ENCODE data around the gene PLCB4.

The PLCB4 gene

DNA sequence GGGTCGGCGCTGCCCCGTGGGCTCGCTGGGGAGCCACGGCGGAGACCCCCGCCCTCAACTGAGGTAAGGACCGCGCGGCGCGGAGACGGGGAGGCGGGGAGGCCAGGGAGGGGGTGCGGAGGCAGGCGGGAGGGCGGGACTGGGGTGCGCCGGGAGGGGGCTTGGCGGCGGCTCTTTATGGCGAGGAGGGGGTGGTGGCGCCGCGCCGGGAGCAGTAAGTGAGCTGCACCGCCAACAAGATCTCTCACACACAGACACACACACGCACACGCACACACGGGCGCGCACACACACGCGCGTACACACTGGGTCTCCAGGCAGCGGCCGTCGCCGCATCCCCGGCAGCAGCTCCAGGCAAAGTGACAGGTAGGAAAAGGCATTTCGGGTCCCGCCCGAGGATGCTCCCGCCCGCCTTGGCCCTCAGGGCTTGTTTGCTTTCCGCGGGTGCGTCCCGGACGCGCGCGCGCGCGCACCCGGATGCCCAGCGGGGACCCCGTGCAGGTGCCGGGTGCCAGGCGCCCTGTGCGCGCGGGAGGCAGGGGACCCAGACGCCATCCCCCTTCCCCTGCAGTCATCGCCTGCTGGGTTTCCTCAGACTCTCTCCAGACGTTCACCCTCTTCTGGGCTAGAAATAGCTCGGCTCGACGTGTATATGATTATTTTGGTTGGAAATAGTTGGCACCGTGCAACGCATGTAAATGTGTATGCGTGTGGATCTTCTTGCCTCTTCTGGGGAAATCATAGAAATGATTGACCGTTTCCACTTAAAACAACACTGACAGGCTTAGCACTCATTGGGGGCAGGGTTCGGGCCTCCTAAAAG, at the start of gene PLCB4 (continued):
- 0 out of 2 replicates have a peak, but pooled peaks have one; percentile 20 for TF ChIP-seq ZBTB17 (tag by site-specific recombination; IDR thresholded peaks at IDR 0.05)
- no peak for TF ChIP-seq ZNF768 (tag by site-specific recombination; IDR thresholded peaks at IDR 0.05)
- TF ChIP-seq ZNF76 (tag by site-specific recombination; IDR thresholded peaks at IDR 0.05; ENCODE audit: borderline replicate concordance, low read depth), result peak; percentile 49; the same call in 1 of the 2 replicates
- TF ChIP-seq HIC1 (tag by site-specific recombination; IDR thresholded peaks at IDR 0.05), result peak; percentile 63
- TF ChIP-seq ZFP41 (tag by site-specific recombination; IDR thresholded peaks at IDR 0.05; ENCODE audit: borderline replicate concordance), result no peak
- peak; percentile 23; the same call in 1 of the 2 replicates for TF ChIP-seq PRDM1 (tag by site-specific recombination; IDR thresholded peaks at IDR 0.05)
- TF ChIP-seq ZNF426 (tag by site-specific recombination; IDR thresholded peaks at IDR 0.05), result no peak
- TF ChIP-seq EGR2 (tag by site-specific recombination; IDR thresholded peaks at IDR 0.05; ENCODE audit: low read depth), result 0 out of 2 replicates have a peak, but pooled peaks have one; percentile 20
- TF ChIP-seq, protein P1, sequence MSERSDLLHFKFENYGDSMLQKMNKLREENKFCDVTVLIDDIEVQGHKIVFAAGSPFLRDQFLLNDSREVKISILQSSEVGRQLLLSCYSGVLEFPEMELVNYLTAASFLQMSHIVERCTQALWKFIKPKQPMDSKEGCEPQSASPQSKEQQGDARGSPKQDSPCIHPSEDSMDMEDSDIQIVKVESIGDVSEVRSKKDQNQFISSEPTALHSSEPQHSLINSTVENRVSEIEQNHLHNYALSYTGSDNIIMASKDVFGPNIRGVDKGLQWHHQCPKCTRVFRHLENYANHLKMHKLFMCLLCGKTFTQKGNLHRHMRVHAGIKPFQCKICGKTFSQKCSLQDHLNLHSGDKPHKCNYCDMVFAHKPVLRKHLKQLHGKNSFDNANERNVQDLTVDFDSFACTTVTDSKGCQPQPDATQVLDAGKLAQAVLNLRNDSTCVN (tag by site-specific recombination; optimal IDR thresholded peaks at IDR 0.05), result peak; percentile 98
- 0 out of 2 replicates have a peak, but pooled peaks have one; percentile 31 for TF ChIP-seq SCRT2 (tag by site-specific recombination; IDR thresholded peaks at IDR 0.05)
- TF ChIP-seq ZBTB48 (tag by site-specific recombination; IDR thresholded peaks at IDR 0.05), result no peak
- TF ChIP-seq SP2 (tag by site-specific recombination; IDR thresholded peaks at IDR 0.05), result peak; percentile 37
- TF ChIP-seq BCL6B (tag by site-specific recombination; IDR thresholded peaks at IDR 0.05), result no peak
- TF ChIP-seq ZBTB7A (tag by site-specific recombination; IDR thresholded peaks at IDR 0.05; ENCODE audit: low read depth), result peak; percentile 57; the same call in 1 of the 2 replicates
- peak; percentile 55 for TF ChIP-seq SP7 (tag by site-specific recombination; IDR thresholded peaks at IDR 0.05)
- no peak for TF ChIP-seq ZNF157 (tag by site-specific recombination; IDR thresholded peaks at IDR 0.05)
- no peak for TF ChIP-seq ZBTB1 (tag by site-specific recombination; IDR thresholded peaks at IDR 0.05)
- no peak for TF ChIP-seq ZNF18 (tag by site-specific recombination; IDR thresholded peaks at IDR 0.05)
- peak; percentile 85; the same call in 1 of the 2 replicates for TF ChIP-seq KLF8 (tag by site-specific recombination; IDR thresholded peaks at IDR 0.05)
- TF ChIP-seq GLIS1 (tag by site-specific recombination; IDR thresholded peaks at IDR 0.05), result peak; percentile 56
- TF ChIP-seq, protein P2, sequence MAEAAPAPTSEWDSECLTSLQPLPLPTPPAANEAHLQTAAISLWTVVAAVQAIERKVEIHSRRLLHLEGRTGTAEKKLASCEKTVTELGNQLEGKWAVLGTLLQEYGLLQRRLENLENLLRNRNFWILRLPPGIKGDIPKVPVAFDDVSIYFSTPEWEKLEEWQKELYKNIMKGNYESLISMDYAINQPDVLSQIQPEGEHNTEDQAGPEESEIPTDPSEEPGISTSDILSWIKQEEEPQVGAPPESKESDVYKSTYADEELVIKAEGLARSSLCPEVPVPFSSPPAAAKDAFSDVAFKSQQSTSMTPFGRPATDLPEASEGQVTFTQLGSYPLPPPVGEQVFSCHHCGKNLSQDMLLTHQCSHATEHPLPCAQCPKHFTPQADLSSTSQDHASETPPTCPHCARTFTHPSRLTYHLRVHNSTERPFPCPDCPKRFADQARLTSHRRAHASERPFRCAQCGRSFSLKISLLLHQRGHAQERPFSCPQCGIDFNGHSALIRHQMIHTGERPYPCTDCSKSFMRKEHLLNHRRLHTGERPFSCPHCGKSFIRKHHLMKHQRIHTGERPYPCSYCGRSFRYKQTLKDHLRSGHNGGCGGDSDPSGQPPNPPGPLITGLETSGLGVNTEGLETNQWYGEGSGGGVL (tag by site-specific recombination; IDR thresholded peaks at IDR 0.05), result peak; percentile 82
- no peak for TF ChIP-seq ZNF174 (tag by site-specific recombination; IDR thresholded peaks at IDR 0.05)
- 0 out of 2 replicates have a peak, but pooled peaks have one; percentile 18 for TF ChIP-seq YY1 (tag by site-specific recombination; IDR thresholded peaks at IDR 0.05)
- TF ChIP-seq ZNF791 (tag by site-specific recombination; IDR thresholded peaks at IDR 0.05), result no peak
- peak; percentile 48; the same call in 1 of the 2 replicates for TF ChIP-seq KLF9 (tag by site-specific recombination; IDR thresholded peaks at IDR 0.05; ENCODE audit: low read depth)
- no peak for TF ChIP-seq ZNF707 (tag by site-specific recombination; IDR thresholded peaks at IDR 0.05)
- TF ChIP-seq ZNF24 (tag by site-specific recombination; IDR thresholded peaks at IDR 0.05), result 0 out of 2 replicates have a peak, but pooled peaks have one; percentile 36
- peak; percentile 59; the same call in 1 of the 2 replicates for TF ChIP-seq GLIS2 (tag by site-specific recombination; IDR thresholded peaks at IDR 0.05)
- no peak for TF ChIP-seq ZSCAN16 (tag by site-specific recombination; IDR thresholded peaks at IDR 0.05)
- TF ChIP-seq ZSCAN30 (tag by site-specific recombination; IDR thresholded peaks at IDR 0.05), result peak; percentile 72; the same call in 1 of the 2 replicates
- TF ChIP-seq KLF17 (tag by site-specific recombination; IDR thresholded peaks at IDR 0.05), result peak; percentile 87

All from HEK293 (cell line).